ENCODE measurements around the gene NCOA5. TPM values are rescaled to one million over a fixed set of nuclear protein-coding genes. Genes with fewer than 3 reads are reported as not detected.
A peak's percentile ranks its signal among the peaks of the same experiment; 100 is the strongest.

NCOA5 gene
- total and polyA plus RNA-seq, 9 of the 15 experiments (the other 6 are each of a cell fraction or from before 2014, with no cell fraction given): 3.9 to 22.8 (median 13.8) TPM

GRCh38 chr20:46013829-46014516 is 75.8 kb downstream of the NCOA5 start (continued):
- TF ChIP-seq TAL1 (IDR thresholded peaks at IDR 0.05) (no peak), CXXC5 (CRISPR knock-in tag; IDR thresholded peaks at IDR 0.05) (peak; percentile 51), ZNF830 (CRISPR knock-in tag; IDR thresholded peaks at IDR 0.05) (no peak), USF2 (CRISPR knock-in tag; IDR thresholded peaks at IDR 0.05) (no peak), FOXA1 (IDR thresholded peaks at IDR 0.05; ENCODE audit: borderline replicate concordance) (no peak), LCOR (CRISPR knock-in tag; IDR thresholded peaks at IDR 0.05) (no peak), ZNF311 (CRISPR knock-in tag; IDR thresholded peaks at IDR 0.05) (no peak), HDAC8 (tag; IDR thresholded peaks at IDR 0.05) (peak; percentile 67; the same call in 1 of the 2 replicates), E2F8 (IDR thresholded peaks at IDR 0.05; ENCODE audit: low read depth, partially characterized antibody) (peak; percentile 45), CREB3L1 (IDR thresholded peaks at IDR 0.05; ENCODE audit: borderline replicate concordance, low read depth) (peak; percentile 52; the same call in 1 of the 2 replicates), PRDM10 (IDR thresholded peaks at IDR 0.05; ENCODE audit: partially characterized antibody) (peak; percentile 21), GABPA (tag; conservative IDR thresholded peaks at IDR 0.05; ENCODE audit: low read depth) (0 out of 2 replicates have a peak, but pooled peaks have one; percentile 34), ZC3H8 (IDR thresholded peaks at IDR 0.05) (no peak), ZKSCAN1 (IDR thresholded peaks at IDR 0.05; ENCODE audit: low read depth, low read length) (0 out of 2 replicates have a peak, but pooled peaks have one; percentile 16), SRSF3 (IDR thresholded peaks at IDR 0.05; ENCODE audit: insufficient read depth, low read length) (no peak), HDAC2 (IDR thresholded peaks at IDR 0.05) (peak; percentile 62; the same call in 1 of the 2 replicates), JUN (IDR thresholded peaks at IDR 0.05; ENCODE audit: borderline replicate concordance, low read depth, low read length) (no peak), JUN (CRISPR knock-in tag; IDR thresholded peaks at IDR 0.05; ENCODE audit: borderline replicate concordance) (no peak), GABPB1 (CRISPR knock-in tag; IDR thresholded peaks at IDR 0.05) (peak; percentile 22; the same call in 1 of the 2 replicates), CREM (IDR thresholded peaks at IDR 0.05; ENCODE audit: low read depth) (peak; percentile 61), KDM1A (IDR thresholded peaks at IDR 0.05) (no peak)
